HG03196 (cell line): ENCODE data around the gene NOLC1.

Experiments
- ATAC-seq: cut with Tn5 transposase; IDR thresholded peaks from one replicate; pipeline ENCODE4 v1.9.1; 2021; ENCODE audit not compliant: unreplicated experiment

The NOLC1 gene

DNA sequence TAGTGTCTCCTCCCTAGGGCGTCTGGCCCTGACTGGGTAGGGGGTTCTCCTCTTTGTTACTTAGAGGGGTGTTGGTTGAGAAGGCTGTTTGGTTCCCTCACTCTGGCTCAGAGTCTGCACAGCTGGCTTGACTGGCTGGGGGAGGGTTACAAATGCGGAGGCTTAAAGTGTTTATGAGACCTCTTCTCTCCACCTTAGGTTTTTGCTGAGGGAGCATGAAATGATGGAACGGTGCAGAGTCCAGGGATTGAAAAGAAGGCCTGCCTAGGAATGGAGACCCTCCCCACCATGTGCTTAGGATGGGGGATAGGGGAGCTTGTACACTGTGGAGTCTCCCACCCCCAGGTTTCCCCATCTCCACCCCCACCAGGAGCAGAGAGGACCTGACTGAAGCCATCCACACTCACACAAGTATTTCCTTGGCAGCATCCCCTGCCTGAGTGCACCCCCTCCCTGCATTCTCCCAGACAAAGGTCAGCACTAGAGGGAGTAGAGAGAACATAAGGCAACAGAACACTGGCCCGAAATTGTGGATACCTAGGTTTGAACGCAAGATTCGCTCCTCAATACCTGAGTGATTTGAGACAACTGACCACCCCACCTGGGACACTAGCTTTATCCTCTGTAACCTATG is 30.3 kb upstream of the NOLC1 start:
- no peak for ATAC-seq

DNA sequence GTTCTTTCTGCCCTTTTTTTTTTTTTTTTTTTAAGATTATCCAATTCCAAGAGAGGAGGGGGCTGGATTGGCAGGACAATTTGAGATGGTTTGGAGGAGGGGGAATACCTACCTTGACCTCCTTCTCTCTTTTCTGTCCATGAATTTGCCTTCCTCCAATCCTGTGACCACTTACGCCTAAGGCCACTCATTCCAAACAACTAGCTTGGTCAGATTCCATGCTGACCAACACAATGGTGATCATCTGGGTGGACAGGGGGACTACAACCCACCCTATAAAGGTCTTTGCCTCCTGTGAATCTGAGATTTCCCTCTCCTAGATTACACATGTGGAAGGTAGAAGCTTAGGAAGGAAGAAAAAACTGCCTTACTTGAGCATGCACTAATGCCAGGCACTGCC is 29.7 kb upstream of the NOLC1 start:
- ATAC-seq = no peak

DNA sequence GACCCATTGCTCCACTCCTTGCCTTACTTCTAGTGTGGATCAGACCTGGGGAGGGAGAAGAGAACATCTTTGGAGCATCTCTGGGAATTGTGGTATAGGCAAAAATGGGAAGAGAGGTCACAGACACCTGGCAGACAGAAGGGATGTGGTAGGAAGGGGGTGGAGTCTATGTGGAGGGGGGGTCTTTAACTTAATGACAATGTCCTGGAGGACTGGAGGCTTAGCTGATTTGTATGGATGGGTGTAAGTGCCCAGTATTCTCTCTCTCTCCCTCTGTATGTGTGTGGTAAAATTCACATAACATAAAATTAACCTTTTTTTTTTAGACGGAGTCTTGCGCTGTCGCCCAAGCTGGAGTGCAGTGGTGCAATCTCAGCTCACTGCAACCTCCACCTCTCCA is 29.0 kb upstream of the NOLC1 start:
- ATAC-seq = no peak

DNA sequence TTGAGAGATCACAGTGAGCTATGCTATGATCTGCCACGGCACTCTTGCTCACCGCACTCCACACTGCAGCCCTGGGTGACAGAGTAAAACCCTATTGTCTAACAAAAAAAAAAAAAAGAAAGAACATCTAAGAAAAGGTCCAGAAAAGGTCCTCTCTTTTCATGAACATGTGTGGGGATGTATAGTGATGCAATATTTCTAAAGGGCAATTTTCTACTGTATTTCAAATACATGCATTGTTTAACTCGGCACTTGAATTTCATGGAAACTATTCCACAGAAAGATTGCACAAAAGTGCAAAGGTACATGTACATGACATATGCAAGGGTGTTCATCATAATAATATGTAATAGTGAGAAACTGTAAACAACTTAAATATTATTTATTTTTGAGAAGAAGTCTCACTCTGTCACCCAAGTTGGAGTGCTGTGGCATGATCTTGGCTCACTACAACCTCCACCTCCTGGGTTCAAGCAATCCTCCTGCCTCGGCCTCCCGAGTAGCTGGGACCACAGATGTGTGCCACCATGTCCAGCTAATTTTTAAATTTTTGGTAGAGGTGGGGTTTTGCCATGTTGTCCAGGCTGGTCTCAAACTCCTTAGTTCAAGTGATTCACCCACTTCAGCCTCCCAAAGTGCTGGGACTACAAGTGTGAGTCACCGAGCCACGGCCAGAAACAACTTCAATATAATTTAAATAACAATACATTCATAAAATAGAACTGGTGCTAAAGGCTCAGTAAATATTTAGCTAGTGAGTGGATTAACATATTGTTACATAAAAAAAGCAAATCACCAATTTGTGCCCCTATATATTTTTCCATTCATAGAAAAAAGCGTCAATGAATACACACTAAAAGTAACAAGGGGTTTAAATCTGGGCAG is 20.7 kb upstream of the NOLC1 start:
- ATAC-seq = no peak

DNA sequence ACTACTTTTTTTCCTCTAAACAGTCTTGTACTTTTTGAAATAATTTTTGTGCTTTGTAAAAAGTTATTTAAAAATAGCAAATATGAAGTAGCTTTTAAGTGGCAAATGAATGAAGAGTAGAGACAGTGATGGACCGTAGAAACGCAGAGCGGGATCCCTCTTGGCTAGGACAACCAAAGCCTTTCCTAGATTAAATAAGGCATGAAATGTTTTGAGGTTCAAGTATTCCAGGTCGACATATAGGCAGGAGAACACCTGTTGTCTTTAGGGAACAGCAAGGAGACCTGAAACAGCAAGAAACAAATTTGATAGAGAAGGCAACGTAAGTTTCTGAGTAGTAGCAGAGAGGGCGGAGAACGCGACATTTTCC is 20.0 kb upstream of the NOLC1 start:
- no peak for ATAC-seq

DNA sequence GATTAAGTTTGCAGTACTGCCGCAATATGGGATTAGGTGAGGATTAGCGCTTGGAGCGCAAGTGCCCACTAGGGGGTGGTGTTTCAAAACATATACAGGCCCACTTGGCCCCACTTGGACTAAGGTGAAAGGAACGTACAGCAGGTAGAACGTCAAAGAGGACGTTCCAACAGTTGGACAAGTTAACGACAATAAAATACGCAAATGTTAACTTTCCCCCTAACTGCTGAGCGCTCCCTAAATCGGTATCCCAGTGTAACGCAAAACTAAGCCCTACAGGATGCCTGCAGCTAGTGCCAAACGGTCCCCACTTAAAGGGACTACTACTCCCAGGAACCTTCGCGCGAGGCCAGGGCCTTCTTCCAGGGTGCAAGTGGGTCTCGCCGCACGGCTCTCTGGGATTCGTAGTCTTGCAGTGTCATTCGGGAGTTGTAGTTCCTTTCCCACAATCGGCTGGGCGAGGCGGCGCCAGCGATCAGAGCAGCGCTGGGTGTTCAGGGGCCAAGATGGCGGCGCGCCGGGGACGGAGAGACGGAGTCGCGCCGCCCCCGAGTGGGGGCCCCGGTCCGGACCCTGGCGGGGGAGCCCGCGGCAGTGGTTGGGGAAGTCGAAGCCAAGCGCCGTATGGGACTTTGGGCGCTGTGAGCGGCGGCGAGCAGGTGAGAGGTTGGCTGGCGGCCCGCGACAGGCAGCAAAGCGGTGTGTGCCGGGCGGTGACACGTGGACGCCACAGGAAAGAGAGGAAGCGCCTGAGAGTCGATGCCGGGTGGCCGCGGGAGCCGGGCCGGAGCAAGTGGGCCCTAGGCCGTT is 19.4 kb upstream of the NOLC1 start, which contains the start of gene PPRC1:
Gene PPRC1 (plus strand): TSS at position 478 of the 810 bp plus-strand sequence. CDS start 29 bp downstream, at position 507.
- ATAC-seq = peak; percentile 91

DNA sequence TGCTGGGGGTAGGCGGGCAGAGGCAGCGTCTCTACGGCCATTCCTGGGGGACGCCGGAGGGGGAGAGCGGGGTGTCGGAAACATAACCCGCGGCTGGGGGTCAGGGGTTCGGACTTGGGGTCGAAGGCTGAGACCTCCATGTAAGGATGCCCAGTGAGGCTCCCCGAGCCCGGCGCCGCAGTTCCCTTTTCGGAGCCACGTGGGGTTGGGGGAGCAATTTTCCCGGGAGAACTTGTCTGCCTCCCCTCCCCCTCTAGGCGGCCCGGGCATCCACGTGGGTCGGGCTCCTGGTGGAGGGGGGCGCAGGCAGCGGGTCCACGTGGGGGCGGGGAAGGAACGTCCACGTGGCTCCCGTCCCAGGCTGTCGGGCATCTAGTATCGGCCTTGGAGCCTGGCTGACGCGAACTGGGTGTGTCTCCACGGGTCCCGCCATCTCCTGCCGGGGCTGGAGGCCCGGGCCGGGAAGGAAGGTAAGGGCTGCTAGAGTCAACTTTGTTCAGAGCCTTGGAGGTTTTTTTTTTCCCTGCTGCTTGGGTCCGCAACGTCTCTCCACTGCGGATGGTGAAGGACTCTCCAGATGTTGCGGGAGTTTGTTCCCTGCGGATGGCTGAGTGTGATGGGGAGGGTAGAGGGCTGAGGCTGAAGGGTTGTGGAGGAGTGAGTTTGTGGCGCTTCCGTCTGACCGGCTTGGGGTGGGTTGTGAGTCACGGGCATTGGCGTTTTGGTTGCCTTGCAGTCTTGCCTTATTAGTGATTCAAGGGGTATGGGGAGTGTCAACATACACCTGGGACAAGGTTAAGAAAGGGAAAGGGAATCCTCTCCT is 18.6 kb upstream of the NOLC1 start:
- ATAC-seq = no peak

DNA sequence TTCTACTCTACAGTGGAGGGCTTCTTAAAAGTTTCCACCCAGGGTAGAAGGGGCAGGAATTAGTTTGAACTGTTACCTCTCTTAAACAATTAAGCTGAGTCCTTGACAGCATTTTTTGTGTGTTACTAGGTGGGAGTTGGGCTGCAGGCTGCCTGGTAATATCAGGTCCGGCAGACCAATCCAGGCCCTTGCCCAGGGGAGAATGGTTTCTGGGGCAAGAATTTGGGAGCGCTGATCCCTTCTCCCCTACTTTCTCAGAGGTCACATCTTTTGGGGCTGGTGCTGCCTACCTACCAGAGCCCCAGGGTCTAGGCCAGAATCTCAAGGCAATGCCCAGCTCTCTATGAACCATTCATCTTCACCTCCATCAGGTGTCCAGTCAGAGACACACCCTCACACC is 17.8 kb upstream of the NOLC1 start:
- ATAC-seq = no peak

DNA sequence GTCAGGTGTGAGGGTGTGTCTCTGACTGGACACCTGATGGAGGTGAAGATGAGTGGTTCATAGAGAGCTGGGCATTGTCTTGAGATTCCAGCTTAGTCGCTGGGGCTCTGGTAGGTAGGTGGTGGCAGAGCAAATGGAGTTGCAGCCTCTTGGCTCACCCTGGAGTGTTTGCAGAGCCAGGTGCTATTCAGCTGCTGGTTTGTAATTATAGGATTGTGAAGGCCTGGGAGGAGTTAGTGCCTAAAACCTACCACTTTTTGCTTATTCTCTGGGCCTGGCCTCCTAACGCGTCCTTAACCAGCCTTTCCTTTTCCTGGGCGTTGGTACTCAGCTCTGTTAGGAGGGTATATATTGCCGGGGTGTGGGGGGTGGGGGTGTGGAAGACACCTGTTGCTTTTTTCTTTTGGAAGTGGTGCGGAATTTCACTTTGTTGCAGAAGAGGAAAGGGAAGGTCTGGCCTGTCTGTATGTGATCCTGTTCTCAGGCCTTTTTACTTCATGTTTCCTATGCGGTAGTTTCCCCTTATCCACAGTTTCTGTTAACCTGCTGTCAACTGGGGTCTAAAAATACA is 16.1 kb upstream of the NOLC1 start:
- ATAC-seq = no peak

DNA sequence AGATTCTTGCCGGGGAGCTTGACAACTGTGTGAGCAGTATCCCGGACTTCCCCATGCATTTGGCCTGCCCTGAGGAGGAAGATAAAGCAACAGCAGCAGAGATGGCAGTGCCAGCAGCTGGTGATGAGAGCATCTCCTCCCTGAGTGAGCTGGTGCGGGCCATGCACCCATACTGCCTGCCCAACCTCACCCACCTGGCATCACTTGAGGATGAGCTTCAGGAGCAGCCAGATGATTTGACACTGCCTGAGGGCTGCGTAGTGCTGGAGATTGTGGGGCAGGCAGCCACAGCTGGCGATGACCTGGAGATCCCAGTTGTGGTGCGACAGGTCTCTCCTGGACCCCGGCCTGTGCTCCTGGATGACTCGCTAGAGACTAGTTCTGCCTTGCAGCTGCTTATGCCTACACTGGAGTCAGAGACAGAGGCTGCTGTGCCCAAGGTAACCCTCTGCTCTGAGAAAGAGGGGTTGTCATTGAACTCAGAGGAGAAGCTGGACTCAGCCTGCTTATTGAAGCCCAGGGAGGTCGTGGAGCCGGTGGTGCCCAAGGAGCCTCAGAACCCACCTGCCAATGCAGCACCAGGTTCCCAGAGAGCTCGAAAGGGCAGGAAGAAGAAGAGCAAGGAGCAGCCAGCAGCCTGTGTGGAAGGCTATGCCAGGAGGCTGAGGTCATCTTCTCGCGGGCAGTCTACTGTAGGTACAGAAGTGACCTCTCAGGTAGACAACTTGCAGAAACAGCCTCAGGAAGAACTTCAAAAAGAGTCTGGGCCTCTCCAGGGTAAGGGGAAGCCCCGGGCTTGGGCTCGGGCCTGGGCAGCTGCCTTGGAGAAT is 12.7 kb upstream of the NOLC1 start:
- no peak for ATAC-seq

DNA sequence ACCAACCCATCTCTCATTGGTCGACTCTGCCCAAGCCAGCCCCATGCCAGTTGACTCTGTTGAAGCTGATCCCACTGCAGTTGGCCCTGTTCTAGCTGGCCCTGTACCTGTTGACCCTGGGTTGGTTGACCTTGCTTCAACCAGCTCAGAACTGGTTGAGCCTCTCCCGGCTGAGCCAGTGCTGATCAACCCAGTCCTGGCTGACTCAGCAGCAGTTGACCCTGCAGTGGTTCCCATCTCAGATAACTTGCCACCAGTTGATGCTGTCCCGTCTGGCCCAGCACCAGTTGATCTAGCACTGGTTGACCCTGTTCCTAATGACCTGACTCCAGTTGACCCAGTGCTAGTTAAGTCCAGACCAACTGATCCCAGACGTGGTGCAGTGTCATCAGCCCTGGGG is 12.0 kb upstream of the NOLC1 start:
- no peak for ATAC-seq

DNA sequence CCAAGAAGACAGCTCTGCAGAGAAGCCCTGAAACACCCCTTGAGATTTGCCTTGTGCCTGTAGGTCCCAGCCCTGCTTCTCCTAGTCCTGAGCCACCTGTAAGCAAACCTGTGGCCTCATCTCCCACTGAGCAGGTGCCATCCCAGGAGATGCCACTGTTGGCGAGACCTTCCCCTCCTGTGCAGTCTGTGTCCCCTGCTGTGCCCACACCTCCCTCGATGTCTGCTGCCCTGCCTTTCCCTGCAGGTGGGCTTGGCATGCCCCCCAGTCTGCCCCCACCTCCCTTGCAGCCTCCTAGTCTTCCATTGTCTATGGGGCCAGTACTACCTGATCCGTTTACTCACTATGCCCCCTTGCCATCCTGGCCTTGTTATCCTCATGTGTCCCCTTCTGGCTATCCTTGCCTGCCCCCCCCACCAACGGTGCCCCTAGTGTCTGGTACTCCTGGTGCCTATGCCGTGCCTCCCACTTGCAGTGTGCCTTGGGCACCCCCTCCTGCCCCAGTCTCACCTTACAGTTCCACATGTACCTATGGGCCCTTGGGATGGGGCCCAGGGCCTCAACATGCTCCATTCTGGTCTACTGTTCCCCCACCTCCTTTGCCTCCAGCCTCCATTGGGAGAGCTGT is 11.2 kb upstream of the NOLC1 start:
- no peak for ATAC-seq

DNA sequence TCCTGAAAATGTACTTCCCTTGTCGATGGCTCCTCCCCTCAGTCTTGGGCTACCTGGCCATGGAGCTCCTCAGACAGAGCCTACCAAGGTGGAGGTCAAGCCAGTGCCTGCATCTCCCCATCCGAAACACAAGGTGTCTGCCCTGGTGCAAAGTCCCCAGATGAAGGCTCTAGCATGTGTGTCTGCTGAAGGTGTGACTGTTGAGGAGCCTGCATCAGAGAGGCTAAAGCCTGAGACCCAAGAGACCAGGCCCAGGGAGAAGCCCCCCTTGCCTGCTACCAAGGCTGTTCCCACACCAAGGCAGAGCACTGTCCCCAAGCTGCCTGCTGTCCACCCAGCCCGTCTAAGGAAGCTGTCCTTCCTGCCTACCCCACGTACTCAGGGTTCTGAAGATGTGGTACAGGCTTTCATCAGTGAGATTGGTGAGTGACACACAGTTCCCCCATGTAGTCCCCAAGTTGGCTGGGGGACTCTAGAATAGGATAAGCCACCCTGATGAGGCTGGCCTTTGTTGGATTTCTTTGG is 10.5 kb upstream of the NOLC1 start:
- no peak for ATAC-seq

DNA sequence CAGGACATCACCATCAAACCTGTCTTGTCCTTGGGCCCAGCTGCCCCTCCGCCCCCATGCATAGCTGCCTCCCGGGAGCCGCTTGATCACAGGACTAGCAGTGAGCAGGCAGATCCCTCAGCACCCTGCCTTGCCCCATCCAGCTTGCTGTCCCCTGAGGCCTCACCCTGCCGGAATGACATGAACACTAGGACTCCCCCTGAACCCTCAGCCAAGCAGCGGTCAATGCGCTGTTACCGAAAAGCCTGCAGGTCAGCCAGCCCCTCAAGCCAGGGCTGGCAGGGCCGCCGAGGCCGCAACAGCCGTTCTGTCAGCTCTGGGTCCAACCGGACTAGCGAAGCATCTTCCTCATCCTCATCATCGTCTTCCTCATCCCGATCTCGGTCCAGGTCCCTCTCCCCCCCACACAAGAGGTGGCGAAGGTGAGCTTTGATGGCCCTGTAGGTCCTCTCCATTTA is 5.2 kb upstream of the NOLC1 start:
- no peak for ATAC-seq

DNA sequence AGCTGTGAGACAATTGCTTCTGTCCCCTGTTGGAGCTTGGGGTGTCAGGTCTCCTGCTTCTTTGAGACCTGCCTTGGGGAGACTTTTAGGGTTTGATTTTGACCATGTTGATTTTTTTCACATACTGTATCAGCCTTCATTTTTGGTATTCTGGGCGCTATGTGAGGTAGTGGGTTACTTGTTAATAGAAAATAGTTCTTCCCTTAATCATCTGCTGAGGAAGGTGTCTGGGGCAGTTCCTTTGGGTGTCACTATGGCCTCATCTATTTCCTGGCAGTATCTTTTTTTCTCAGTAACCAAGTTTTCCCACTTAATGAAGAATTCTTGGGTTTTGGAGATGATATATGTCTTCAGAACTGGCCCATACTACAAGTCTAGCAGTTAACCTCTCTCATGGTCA is 4.6 kb upstream of the NOLC1 start:
- ATAC-seq = no peak

DNA sequence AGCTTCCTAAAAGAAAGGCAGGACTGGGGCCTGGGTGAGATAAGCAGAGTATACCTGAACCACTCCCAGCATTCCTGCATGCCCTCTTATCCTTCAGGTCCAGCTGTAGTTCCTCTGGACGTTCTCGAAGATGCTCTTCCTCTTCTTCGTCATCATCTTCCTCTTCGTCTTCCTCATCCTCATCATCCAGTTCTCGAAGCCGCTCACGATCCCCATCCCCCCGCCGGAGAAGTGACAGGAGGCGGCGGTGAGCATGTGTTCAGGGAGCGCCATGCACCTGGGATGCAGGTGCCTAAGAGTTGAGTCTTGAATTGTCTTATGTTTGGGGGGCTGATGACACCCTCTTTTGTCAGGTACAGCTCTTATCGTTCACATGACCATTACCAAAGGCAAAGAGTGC is 3.9 kb upstream of the NOLC1 start:
- ATAC-seq = no peak

DNA sequence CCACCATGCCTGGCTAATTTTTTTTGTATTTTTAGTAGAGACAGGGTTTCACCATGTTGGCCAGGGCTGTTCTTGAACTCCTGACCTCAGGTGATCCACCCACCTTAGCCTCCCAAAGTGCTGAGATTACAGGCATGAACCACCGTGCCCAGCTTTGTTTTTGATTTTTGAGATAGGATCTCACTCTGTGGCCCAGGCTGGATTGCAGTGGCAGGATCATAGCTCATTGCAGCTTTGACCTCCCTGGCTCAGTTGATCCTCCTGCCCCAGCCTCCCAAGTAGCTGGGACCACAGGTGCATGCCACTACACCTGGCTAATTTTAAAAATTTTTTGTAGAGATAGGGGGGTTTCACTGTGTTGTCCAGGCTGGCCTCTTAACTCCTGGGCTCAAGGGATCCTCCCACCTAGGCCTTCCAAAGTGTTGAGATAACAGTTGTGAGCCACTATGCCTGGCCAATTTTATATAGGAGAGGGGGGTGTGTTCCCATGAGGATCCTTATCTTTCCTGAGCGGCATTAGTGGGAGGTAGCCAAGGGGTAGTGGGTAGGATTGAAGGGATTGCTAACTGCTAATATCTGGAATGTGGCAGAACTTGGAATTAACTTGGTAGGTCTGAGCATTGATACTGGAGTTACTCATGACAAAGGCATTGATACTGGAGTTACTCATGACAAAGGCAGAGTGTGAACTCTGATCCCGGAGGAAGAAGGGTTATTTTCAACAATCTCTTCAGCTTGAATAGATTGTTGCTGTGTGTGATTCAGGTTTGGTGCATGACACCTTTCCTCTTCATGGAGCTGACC is 1.0 kb upstream of the NOLC1 start:
- no peak for ATAC-seq

DNA sequence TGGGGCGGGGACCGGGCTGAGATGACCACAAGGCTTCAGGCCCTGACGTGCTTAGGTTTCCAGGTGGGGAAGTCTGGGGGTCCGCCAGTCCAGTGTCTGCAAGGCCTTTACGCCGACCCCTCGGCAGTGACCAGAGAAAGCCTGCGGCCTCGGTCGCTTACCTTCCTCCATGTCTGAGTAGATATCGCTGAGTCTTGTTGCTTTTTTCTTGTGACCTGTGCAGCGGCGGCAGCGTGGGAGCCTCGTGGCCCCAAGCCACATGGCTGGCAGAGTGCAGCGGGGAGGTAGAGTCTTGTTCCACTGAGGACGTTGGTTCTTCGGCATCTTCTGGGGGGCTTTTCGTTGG is 329 bp downstream of the NOLC1 start:
- peak; percentile 1 for ATAC-seq
